ENCODE measurements around the gene CCDC38.

CCDC38 gene

DNA sequence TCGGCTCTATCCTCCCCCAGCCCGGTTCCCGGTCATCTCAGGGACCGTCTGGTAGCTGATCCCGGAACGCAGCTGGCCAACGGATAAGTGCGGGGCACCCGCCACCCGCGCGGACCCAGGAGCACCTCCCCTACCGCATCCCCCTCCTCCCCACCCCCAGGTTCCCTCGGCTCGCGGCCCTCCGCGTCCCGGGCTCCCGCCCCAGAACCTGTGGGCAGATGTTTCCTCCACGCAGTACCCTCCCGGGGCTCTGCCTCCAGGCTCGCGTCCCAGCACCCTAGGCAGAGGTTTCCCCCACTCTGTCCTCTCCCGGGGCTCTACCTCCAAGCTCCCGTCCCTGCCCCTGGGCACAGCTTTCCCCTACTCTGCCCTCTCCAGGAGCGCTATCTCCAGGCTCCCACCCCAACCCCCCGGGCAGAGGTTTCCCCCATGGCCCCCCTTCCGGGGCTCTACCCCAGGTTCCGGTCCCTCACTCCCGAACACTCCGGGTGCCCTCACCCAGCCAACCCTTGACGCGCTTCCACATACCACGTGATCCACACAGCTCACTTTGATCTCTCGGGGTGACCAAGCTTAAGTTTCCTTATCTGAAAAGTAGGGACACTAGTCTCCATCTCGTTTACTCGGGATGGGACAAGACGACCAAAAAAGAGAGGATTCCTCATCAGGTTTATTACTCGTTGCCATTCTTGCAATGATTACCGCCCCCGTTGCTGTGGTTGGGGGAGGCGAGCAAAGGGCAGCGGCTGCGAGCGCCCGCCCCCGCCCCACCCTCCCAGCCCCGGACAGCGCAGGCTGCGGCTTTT lies at the start of gene CCDC38:
Gene CCDC38, minus strand, starts transcription at position 91 of the 806 bp plus-strand sequence. CDS start 6,105 bp downstream, outside the sequence.
- Mint-ChIP-seq H3K27me3 (no peaks in the 10 kb centered on the region), H3K4me1 (peaks cover 11% of the 10 kb centered on the region), H3K36me3 (ENCODE audit: insufficient read depth) (peaks cover 7% of the 10 kb centered on the region), H3K9me3 (no peaks in the 10 kb centered on the region), H3K27ac (ENCODE audit: low read depth) (peak within 1 kb of the TSS; percentile 84), H3K4me3 (peak within 1 kb of the TSS; percentile 92)
- ATAC-seq (replicated peaks; ENCODE audit: extremely low read depth, poor library complexity, severe bottlenecking) (peak; percentile 95), DNase-seq (ENCODE audit: low spot score in 2 of 2) (peak; percentile 56 to 69)

DNA sequence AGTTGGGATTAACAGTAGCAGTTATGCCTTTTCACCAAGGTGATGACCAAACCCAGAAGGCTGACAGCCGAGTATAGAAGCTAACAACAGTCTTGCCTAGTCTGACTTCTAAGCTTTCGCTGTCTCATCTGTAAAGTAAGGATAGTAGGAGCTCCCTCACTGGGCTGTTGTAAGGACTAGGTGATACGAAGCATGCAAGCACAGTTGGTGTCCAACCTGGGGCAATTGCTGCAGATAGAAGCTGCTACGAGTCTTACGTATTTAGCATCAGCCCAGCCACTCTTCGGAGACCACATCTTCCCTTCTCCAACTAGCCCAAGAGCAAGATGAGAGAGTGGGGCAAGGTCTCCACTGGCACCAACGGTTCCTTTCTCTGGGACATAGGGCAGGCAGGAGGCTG lies 47.7 kb upstream of the CCDC38 start:
- no peaks in the 10 kb centered on the region for H3K4me1 Mint-ChIP-seq
- H3K4me3 Mint-ChIP-seq: no peak overlapping the region
- DNase-seq (ENCODE audit: low spot score in 2 of 2): no peak
- H3K36me3 Mint-ChIP-seq (ENCODE audit: insufficient read depth): no peaks in the 10 kb centered on the region
- no peaks in the 10 kb centered on the region for H3K27me3 Mint-ChIP-seq
- H3K27ac Mint-ChIP-seq (ENCODE audit: low read depth): no peak overlapping the region
- no peaks in the 10 kb centered on the region for H3K9me3 Mint-ChIP-seq
- ATAC-seq (replicated peaks; ENCODE audit: extremely low read depth, poor library complexity, severe bottlenecking): no peak

DNA sequence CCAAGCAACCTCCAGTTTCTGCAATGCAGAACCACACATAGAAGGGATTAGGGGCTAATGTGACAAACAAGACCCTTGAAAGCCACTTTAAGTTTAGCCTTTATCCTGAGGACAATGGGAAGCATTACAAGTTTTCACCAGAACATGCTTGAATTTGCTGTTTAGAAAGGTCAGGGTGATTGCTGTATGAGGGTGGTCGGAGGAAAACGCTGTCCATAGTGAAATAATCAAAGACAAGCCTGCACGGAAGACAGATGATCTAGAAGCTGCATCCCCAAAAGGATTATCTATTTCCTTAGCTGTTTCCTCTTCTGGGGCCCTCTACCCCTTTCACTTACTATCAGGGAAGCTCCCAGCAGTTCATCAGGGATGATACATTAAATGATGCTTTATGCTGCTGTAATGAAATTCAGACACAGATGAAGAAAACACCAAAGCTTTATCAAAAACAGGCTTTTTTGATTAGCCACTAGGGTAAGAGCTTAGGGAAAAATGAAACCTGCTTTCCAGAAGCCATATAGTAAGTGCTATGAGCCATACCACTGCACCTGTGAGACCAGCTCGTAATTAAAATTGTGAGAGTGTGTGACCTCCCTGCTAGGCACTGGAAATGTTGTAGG lies 47.2 kb upstream of the CCDC38 start:
- H3K27me3 Mint-ChIP-seq: no peaks in the 10 kb centered on the region
- no peak overlapping the region for H3K27ac Mint-ChIP-seq (ENCODE audit: low read depth)
- H3K4me3 Mint-ChIP-seq: no peak overlapping the region
- H3K9me3 Mint-ChIP-seq: no peaks in the 10 kb centered on the region
- no peaks in the 10 kb centered on the region for H3K4me1 Mint-ChIP-seq
- ATAC-seq (replicated peaks; ENCODE audit: extremely low read depth, poor library complexity, severe bottlenecking): no peak
- no peak for DNase-seq (ENCODE audit: low spot score in 2 of 2)
- no peaks in the 10 kb centered on the region for H3K36me3 Mint-ChIP-seq (ENCODE audit: insufficient read depth)

DNA sequence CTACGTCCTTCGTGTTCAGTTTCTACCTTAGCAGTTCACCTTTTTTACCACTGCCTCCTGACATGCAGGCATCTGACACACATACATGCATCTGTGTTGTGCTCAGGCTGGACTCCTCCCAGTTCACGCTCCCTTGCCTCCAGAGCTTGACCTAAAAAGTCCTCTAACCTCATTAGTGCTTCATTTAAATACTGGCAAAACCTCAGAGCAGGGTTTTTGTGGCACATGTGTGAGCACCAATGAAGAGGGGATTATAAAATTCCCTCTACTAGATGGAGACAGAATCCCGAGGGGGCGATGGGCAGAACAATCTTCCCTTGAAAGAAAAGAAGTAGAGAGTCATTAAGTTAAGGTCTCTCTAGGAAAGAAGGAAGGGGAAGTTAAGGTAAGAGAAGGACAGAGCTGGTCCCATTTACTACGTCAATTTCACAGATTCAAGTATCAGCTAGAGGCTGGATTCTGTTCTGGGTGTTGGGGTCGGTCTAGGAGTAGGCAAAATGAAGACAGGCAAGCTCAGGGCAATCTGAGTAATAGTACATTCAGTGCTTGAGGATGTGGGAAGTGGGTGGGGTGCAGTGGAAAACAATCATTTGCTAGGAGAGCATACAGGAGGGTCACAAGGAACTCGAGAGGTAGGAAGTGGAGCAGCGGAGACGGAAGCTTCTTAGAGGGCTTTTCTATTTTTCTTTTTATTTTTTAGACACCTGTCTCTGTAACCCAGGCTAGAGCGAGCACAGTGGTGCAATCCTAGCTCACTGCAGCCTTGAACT lies 46.3 kb upstream of the CCDC38 start:
- no peaks in the 10 kb centered on the region for H3K9me3 Mint-ChIP-seq
- H3K36me3 Mint-ChIP-seq (ENCODE audit: insufficient read depth): no peaks in the 10 kb centered on the region
- DNase-seq (ENCODE audit: low spot score in 2 of 2) (no peak), ATAC-seq (replicated peaks; ENCODE audit: extremely low read depth, poor library complexity, severe bottlenecking) (no peak)
- no peaks in the 10 kb centered on the region for H3K4me1 Mint-ChIP-seq
- H3K27me3 Mint-ChIP-seq: no peaks in the 10 kb centered on the region
- H3K4me3 Mint-ChIP-seq: no peak overlapping the region
- no peak overlapping the region for H3K27ac Mint-ChIP-seq (ENCODE audit: low read depth)

DNA sequence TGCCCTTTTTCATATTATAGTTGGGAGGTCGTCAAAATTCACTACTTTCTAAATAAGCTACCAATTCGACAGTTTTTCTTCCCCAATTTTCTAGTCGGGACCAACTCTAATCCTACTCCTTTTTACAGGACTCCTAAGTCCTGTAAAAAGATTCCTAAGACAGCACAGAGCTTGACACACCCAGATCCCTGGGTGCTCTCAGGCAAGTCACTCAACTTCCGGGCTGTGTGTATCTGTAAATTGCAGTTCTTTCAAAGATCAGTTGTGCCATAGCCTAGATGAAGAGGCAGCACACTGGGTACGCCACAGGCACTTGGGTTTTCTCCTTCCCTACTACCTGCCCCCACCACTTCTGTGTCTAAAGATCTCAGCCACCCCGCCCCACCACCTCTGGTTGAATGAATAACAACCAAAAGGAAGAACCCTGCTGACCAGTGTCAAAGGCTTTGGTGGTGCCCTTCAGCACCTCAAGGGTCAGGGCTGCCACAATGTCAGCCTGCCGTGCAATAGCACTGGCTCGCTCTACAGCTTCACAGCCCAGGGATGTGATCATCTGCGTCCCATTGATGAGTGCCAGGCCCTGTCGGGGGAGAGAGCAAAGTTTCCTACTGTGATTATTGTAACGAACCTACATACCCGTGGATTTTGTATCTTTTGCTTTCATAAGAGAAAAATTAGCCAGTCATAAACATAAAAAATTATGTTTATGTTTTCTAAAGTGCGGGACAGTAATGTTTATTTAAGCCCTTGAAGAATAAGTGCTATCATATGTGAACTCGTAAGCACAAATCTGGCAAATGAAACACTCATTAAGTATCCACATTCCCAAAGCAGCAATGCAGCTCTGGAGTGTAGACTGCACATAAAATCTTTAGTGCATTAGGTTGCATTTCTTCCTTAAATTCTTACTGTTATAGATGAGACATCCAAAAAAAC lies 44.5 kb upstream of the CCDC38 start:
- Mint-ChIP-seq H3K36me3 (ENCODE audit: insufficient read depth) (peaks cover 2% of the 10 kb centered on the region), H3K27me3 (no peaks in the 10 kb centered on the region), H3K4me1 (no peaks in the 10 kb centered on the region), H3K4me3 (no peak overlapping the region), H3K27ac (ENCODE audit: low read depth) (no peak overlapping the region), H3K9me3 (no peaks in the 10 kb centered on the region)
- DNase-seq (ENCODE audit: low spot score in 2 of 2): no peak
- ATAC-seq (replicated peaks; ENCODE audit: extremely low read depth, poor library complexity, severe bottlenecking): no peak

DNA sequence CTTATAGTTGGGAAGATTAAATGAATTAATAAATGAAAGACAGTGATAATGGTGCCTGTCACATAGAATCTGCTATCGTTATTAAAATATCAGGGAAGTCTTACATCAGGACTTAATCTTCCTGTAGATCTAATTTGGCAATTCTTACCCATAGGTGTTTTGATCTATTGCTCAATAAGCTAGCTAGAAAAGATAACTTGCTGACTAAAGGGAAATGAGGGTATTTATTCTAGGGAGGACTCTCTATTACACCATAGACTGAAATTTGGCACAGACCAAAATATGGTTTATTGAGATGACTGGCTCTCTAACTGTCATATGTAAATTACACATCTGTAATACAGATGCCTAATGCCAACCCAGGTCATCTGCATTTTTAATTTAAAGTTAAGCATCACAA lies 42.3 kb upstream of the CCDC38 start:
- Mint-ChIP-seq H3K27ac (ENCODE audit: low read depth) (no peak overlapping the region), H3K36me3 (ENCODE audit: insufficient read depth) (peaks cover 2% of the 10 kb centered on the region), H3K4me1 (no peaks in the 10 kb centered on the region), H3K4me3 (no peak overlapping the region), H3K9me3 (no peaks in the 10 kb centered on the region), H3K27me3 (no peaks in the 10 kb centered on the region)
- DNase-seq (ENCODE audit: low spot score in 2 of 2) (no peak), ATAC-seq (replicated peaks; ENCODE audit: extremely low read depth, poor library complexity, severe bottlenecking) (no peak)

DNA sequence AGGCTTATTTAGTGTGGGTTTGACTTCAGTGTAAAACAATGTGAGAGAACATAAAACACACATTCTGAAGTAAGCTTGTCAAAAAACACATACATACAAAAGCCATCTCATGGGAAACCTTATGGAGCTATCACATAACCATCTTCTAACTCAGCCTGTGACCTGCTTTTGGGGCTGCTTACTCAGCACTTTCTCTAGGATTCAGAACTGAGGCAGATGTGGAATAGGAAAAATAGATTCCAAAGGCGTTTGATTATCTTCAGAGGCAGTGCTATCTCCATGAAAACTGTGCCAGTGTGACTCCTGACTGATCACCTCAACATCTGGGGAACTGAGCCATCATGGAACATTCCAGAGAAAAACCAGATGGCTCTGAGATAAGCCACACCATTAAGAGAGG lies 40.2 kb upstream of the CCDC38 start:
- Mint-ChIP-seq H3K4me1 (no peaks in the 10 kb centered on the region), H3K4me3 (no peak overlapping the region), H3K27ac (ENCODE audit: low read depth) (no peak overlapping the region), H3K36me3 (ENCODE audit: insufficient read depth) (peaks cover 2% of the 10 kb centered on the region), H3K27me3 (no peaks in the 10 kb centered on the region), H3K9me3 (no peaks in the 10 kb centered on the region)
- DNase-seq (ENCODE audit: low spot score in 2 of 2) (no peak), ATAC-seq (replicated peaks; ENCODE audit: extremely low read depth, poor library complexity, severe bottlenecking) (no peak)

DNA sequence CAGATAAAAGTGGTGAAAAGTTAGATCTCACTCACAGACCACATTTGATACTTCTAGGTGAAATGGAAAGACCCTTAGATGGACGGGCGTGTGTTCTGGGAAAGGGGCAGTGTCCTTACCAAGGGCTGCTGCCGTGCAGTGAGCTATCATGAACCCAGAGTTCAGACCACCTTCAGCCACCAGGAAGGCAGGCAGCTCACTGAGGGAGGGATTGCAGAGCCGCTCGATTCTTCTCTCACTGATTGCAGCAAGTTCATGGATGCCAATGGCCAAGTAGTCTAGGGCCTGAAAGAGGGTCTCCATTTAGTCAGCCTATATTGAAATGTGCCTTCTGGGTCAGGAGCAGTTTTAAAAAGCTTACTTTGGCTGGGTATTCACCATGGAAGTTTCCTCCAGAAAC lies 38.0 kb upstream of the CCDC38 start:
- Mint-ChIP-seq H3K27me3 (no peaks in the 10 kb centered on the region), H3K9me3 (no peaks in the 10 kb centered on the region), H3K36me3 (ENCODE audit: insufficient read depth) (peaks cover 2% of the 10 kb centered on the region), H3K4me3 (no peak overlapping the region), H3K4me1 (no peaks in the 10 kb centered on the region), H3K27ac (ENCODE audit: low read depth) (no peak overlapping the region)
- DNase-seq (ENCODE audit: low spot score in 2 of 2): no peak
- ATAC-seq (replicated peaks; ENCODE audit: extremely low read depth, poor library complexity, severe bottlenecking): no peak

DNA sequence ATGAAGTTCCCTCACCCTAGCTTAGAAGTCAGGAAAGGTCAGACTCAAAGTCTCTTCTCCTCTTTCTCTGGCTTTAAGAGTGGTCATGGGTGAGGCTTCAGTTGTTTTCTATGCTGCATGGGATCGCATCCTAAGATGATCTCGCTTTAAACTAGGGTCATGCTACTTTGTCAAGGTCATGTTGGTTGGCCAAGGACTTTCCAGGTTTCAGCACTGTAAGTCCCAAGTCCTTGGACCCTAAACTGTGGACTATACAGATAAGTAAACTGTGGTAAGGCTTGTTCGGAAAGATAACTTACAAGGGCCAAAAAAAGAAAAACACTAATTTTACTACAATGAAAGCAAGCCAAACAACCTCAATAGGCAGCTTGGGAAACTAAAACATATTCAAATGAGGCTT lies 36.4 kb upstream of the CCDC38 start:
- no peak overlapping the region for H3K27ac Mint-ChIP-seq (ENCODE audit: low read depth)
- ATAC-seq (replicated peaks; ENCODE audit: extremely low read depth, poor library complexity, severe bottlenecking) (no peak), DNase-seq (ENCODE audit: low spot score in 2 of 2) (no peak)
- H3K27me3 Mint-ChIP-seq: no peaks in the 10 kb centered on the region
- no peaks in the 10 kb centered on the region for H3K9me3 Mint-ChIP-seq
- H3K4me3 Mint-ChIP-seq: no peak overlapping the region
- peaks cover 2% of the 10 kb centered on the region for H3K36me3 Mint-ChIP-seq (ENCODE audit: insufficient read depth)
- H3K4me1 Mint-ChIP-seq: no peaks in the 10 kb centered on the region

DNA sequence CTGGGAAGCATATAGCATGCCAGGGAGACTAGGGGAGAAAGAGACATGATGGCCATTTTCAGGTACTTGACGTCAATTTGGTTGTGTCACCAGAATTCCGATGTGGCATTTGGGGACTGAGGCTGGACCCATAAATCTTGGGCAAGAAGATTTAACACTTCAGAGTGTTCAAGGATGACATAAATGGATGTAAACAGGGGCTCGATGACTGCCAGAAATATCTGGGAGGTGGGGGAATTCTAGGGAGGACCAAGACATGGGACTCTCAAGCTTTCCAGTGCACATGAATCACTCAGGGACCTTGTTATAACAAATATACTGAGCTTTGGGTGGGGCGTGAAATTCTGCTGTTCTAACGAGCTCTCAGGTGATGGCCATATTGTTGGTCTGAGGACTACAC lies 35.9 kb upstream of the CCDC38 start:
- no peaks in the 10 kb centered on the region for H3K4me1 Mint-ChIP-seq
- H3K36me3 Mint-ChIP-seq (ENCODE audit: insufficient read depth): peaks cover 2% of the 10 kb centered on the region
- H3K4me3 Mint-ChIP-seq: no peak overlapping the region
- no peaks in the 10 kb centered on the region for H3K9me3 Mint-ChIP-seq
- H3K27ac Mint-ChIP-seq (ENCODE audit: low read depth): no peak overlapping the region
- DNase-seq (ENCODE audit: low spot score in 2 of 2) (no peak), ATAC-seq (replicated peaks; ENCODE audit: extremely low read depth, poor library complexity, severe bottlenecking) (no peak)
- no peaks in the 10 kb centered on the region for H3K27me3 Mint-ChIP-seq

DNA sequence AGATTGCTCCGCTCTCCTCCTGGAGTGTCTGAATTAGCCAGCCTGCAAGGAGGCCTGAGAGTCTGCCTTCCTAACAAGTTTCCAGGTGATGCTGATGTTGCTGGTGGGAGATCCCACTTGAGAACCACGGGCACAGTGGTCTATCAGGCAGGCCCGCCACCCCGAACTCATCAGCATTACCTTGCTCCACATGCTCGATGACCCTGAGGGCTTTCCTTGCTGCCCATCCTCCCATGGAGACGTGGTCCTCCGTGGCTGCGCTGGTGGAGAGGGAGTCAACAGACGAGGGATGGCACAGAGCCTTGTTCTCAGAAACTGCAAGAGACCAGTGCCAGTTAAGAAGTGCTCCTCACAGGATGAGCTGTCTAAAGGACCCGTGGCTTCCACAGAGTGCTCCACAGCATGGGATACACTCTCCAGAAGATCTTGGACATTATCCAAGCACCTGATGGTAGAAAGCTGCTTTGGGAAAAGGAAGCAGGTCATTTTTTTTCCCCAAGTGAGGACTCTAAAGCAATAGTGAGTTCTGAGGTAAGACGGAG lies 35.4 kb upstream of the CCDC38 start:
- ATAC-seq (replicated peaks; ENCODE audit: extremely low read depth, poor library complexity, severe bottlenecking): no peak
- Mint-ChIP-seq H3K9me3 (no peaks in the 10 kb centered on the region), H3K27ac (ENCODE audit: low read depth) (no peak overlapping the region), H3K27me3 (no peaks in the 10 kb centered on the region), H3K4me3 (no peak overlapping the region), H3K36me3 (ENCODE audit: insufficient read depth) (peaks cover 2% of the 10 kb centered on the region), H3K4me1 (no peaks in the 10 kb centered on the region)
- no peak for DNase-seq (ENCODE audit: low spot score in 2 of 2)

DNA sequence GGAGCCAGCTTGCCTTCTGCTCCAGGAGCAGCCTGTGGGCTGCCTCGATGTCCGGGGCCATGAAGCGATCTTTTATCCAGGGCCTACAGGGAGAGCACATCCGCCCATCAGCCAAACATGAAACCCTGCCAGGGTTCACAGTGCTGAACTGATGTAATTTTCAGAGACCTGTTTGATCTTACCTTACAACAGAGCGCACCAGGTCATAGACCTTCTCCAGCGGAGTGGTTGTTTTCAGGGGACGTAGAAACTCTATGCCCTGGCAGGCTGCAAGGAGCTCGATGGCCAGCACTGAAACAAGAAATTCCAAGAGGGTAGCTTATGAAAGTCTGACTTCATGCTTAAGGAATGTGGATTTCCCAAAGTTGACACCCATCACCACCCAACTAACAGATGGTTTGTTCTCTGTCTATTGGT lies 34.0 kb upstream of the CCDC38 start:
- no peak for ATAC-seq (replicated peaks; ENCODE audit: extremely low read depth, poor library complexity, severe bottlenecking)
- H3K36me3 Mint-ChIP-seq (ENCODE audit: insufficient read depth): no peaks in the 10 kb centered on the region
- no peaks in the 10 kb centered on the region for H3K27me3 Mint-ChIP-seq
- H3K27ac Mint-ChIP-seq (ENCODE audit: low read depth): no peak overlapping the region
- H3K4me3 Mint-ChIP-seq: no peak overlapping the region
- H3K9me3 Mint-ChIP-seq: no peaks in the 10 kb centered on the region
- DNase-seq (ENCODE audit: low spot score in 2 of 2): no peak
- no peaks in the 10 kb centered on the region for H3K4me1 Mint-ChIP-seq
